HepG2 (cell line): Measurements from ENCODE around the gene CACNG7. TPM values are rescaled to one million over a fixed set of nuclear protein-coding genes. Genes with fewer than 3 reads are reported as not detected.

Source experiments
- ATAC-seq: fragments of 200-7000 bp; cut with Tn5 transposase; 3 replicates; pipeline ENCODE4 v1.9.1; 2020; ENCODE audit warnings: mild to moderate bottlenecking, moderate library complexity
- BruUV-seq: library from RNA; stranded (reverse); fragments of 400-500 nt; replicated peaks from 2 replicates; lab custom pipeline; 2021; lab: Mats Ljungman, UMichigan
- CTCF ChIA-PET: fragments of 300-600 bp; formaldehyde crosslinking; extraction: SDS; loops from one replicate; lab custom pipeline; 2021; ENCODE audit warnings: low total read pairs, inconsistent platforms, low intra/inter-chr PET ratio; lab: Yijun Ruan, JAX
- POLR2A ChIA-PET: fragments of 350-600 bp; sonication (Branson Sonifier 250); formaldehyde crosslinking; loops from one replicate; lab custom pipeline; 2020; ENCODE audit warnings: antibody characterized with exemption, inconsistent platforms; lab: Yijun Ruan, JAX
- DNase-seq: peaks from one replicate; pipeline ENCODE4 v3.0.0-alpha.2; 2015; ENCODE audit warnings: low spot score
- FAIRE-seq: peaks from 3 replicates; lab custom pipeline; 2011; peaks lifted over from hg19 to GRCh38; lab: Jason Lieb, UNC
- H2AFZ ChIP-seq: one replicate; pipeline ENCODE4 v1.6.1; 2011; ENCODE audit warnings: low read length, inconsistent platforms
- H3K27ac ChIP-seq: fragments of 300-600 bp; 3 replicates; pipeline ENCODE4 v1.8.0; 2011; ENCODE audit warnings: mixed run types, mild to moderate bottlenecking, mixed read lengths, low read length, inconsistent platforms; ENCODE audit not compliant: insufficient read depth; ENCODE audit errors: extremely low read length
- H3K27me3 ChIP-seq, 2 experiments: fragments of 200-600 bp in 1 of 2; 2 replicates in 1 of 2; 3 replicates in 1 of 2; pipeline versions ENCODE4 v1.6.0 to v1.8.0; 2011; ENCODE audit warnings: low read length in 2 of 2, mild to moderate bottlenecking in 2 of 2, moderate library complexity in 2 of 2, inconsistent platforms in 1 of 2; ENCODE audit not compliant: insufficient read depth in 2 of 2, control insufficient read depth in 1 of 2
- H3K36me3 ChIP-seq, 2 experiments: fragments of 200-600 bp in 1 of 2; replicated peaks in 1 of 2; 2 replicates in 1 of 2; 3 replicates in 1 of 2; pipeline versions ENCODE4 v1.5.1 to v1.8.0; 2011; ENCODE audit warnings: low read length in 2 of 2, inconsistent platforms in 1 of 2; ENCODE audit not compliant: insufficient read depth in 2 of 2, control insufficient read depth in 1 of 2
- H3K4me1 ChIP-seq: 2 replicates; pipeline ENCODE4 v1.5.1; 2012; ENCODE audit warnings: low read length, inconsistent platforms; ENCODE audit not compliant: insufficient read depth
- H3K4me2 ChIP-seq: 2 replicates; pipeline ENCODE4 v1.6.0; 2011; ENCODE audit warnings: low read depth, low read length, inconsistent platforms
- H3K4me3 ChIP-seq, 3 experiments: fragments of 200-600 bp in 1 of 3; sonication (generic), shearing (Covaris generic) in 1 of 3; replicated peaks in 1 of 3; 2 replicates each; pipeline ENCODE4 v1.5.1; 2011 to 2016; ENCODE audit warnings: low read length in 3 of 3, inconsistent platforms in 2 of 3, low read depth in 2 of 3, mild to moderate bottlenecking in 2 of 3, control low read depth in 1 of 3, mixed read lengths in 1 of 3; ENCODE audit not compliant: insufficient read depth in 1 of 3
- H3K79me2 ChIP-seq: one replicate; pipeline ENCODE4 v1.6.1; 2011; ENCODE audit warnings: low read length, inconsistent platforms; ENCODE audit not compliant: insufficient read depth
- H3K9ac ChIP-seq: 2 replicates; pipeline ENCODE4 v1.6.0; 2011; ENCODE audit warnings: mild to moderate bottlenecking, low read depth, low read length, inconsistent platforms; ENCODE audit not compliant: insufficient read depth
- H3K9me3 ChIP-seq: 2 replicates; pipeline ENCODE4 v1.5.1; 2012; ENCODE audit warnings: mild to moderate bottlenecking, low read length
- H4K20me1 ChIP-seq: 2 replicates; pipeline ENCODE4 v1.6.0; 2011; ENCODE audit warnings: inconsistent platforms, mild to moderate bottlenecking, low read length, moderate library complexity; ENCODE audit not compliant: insufficient read depth
- EZH2 ChIP-seq: conservative IDR thresholded peaks from 2 replicates; pipeline ENCODE4 v1.6.1; 2012; ENCODE audit warnings: mild to moderate bottlenecking, low read depth, low read length, moderate library complexity
- HNRNPK ChIP-seq: fragments of 200-400 bp; formaldehyde crosslinking; IDR thresholded peaks from 2 replicates; pipeline ENCODE4 v1.6.1; 2018; ENCODE audit warnings: low read length, low read depth, moderate library complexity, mild to moderate bottlenecking; ENCODE audit not compliant: poor library complexity, severe bottlenecking
- KDM2A ChIP-seq: sonication (generic); formaldehyde crosslinking; IDR thresholded peaks from 2 replicates; pipeline ENCODE4 v1.4.0; 2020; ENCODE audit warnings: low read depth, missing genetic modification reagents, borderline replicate concordance
- MTF2 ChIP-seq: sonication (generic); formaldehyde crosslinking; IDR thresholded peaks from 2 replicates; pipeline ENCODE4 v1.5.0; 2020; ENCODE audit warnings: missing genetic modification reagents, borderline replicate concordance
- STAG1 ChIP-seq: sonication (generic); formaldehyde crosslinking; IDR thresholded peaks from 2 replicates; pipeline ENCODE4 v1.4.0; 2020; ENCODE audit warnings: missing genetic modification reagents
- ZNF124 ChIP-seq: sonication (generic); formaldehyde crosslinking; IDR thresholded peaks from 2 replicates; pipeline ENCODE4 v1.4.0; 2020; ENCODE audit warnings: missing genetic modification reagents
- ZNF326 ChIP-seq: sonication (generic); formaldehyde crosslinking; IDR thresholded peaks from 2 replicates; pipeline ENCODE4 v1.4.0; 2020; ENCODE audit warnings: missing genetic modification reagents, borderline replicate concordance
- ZNF572 ChIP-seq: sonication (generic); formaldehyde crosslinking; IDR thresholded peaks from 2 replicates; pipeline ENCODE4 v1.5.1; 2020; ENCODE audit warnings: mild to moderate bottlenecking, missing genetic modification reagents
- ZNF816 ChIP-seq: sonication (generic); formaldehyde crosslinking; IDR thresholded peaks from 2 replicates; pipeline ENCODE4 v1.8.0; 2022; ENCODE audit warnings: missing genetic modification reagents, mild to moderate bottlenecking, borderline replicate concordance
- ZNF883 ChIP-seq: sonication (generic); formaldehyde crosslinking; IDR thresholded peaks from 2 replicates; pipeline ENCODE4 v1.5.1; 2020; ENCODE audit warnings: mild to moderate bottlenecking, missing genetic modification reagents; ENCODE audit errors: not compliant biosample characterization
- ZSCAN12 ChIP-seq: sonication (generic); formaldehyde crosslinking; IDR thresholded peaks from 2 replicates; pipeline ENCODE4 v1.9.0; 2021; ENCODE audit warnings: mild to moderate bottlenecking, missing genetic modification reagents
- WGBS: methylation state at CpG from one replicate; pipeline ENCODE4 v1.1.6; 2017; ENCODE audit warnings: low lambda C conversion rate; 5-methylcytosine and 5-hydroxymethylcytosine counted together
- in situ Hi-C: cut with HindIII; loops from 2 replicates; pipeline ENCODE4 v1.10.0; 2017; ENCODE audit warnings: low pct_unique_long_range_greater_than_20kb; ENCODE audit not compliant: extremely low pct_ligation_motif_present
- intact Hi-C: fragments of 100-400 bp; cut with micrococcal nuclease; formaldehyde crosslinking; loops from one replicate; pipeline ENCODE4 v1.10.0; 2022; ENCODE audit not compliant: unreplicated experiment
- polyA plus RNA-seq, 8 experiments: library from polyadenylated mRNA; depleted of rRNA in 3 of 8; stranded (reverse) in 7 of 8; unstranded in 1 of 8; fragments of >200 nt; fragmentation: Illumina TruSeq in 4 of 8; extraction: Trizol in 4 of 8; gene quantifications; 2 replicates each; pipeline versions ENCODE4 v1.2.1 to v1.2.3, GENCODE V29; 2011 to 2016; ENCODE audit warnings: low read depth in 4 of 8, missing spikeins in 1 of 8, mixed read lengths in 1 of 8; ENCODE audit not compliant: insufficient read depth in 1 of 8
- total RNA-seq, 5 experiments: library from RNA; depleted of rRNA; stranded (reverse); fragments of >200 nt; fragmentation: Illumina TruSeq; extraction: Trizol; gene quantifications; 2 replicates each; pipeline ENCODE4 v1.2.3, GENCODE V29; 2016; ENCODE audit warnings: low read depth in 1 of 5
- TF ChIP-seq, protein P1 (sequence below): sonication (generic); formaldehyde crosslinking; IDR thresholded peaks from 2 replicates; pipeline ENCODE4 v1.5.0; 2020; ENCODE audit warnings: mild to moderate bottlenecking, missing genetic modification reagents, moderate library complexity
- TF ChIP-seq, protein P2 (sequence below): sonication (generic); formaldehyde crosslinking; IDR thresholded peaks from 2 replicates; pipeline ENCODE4 v1.4.0; 2020; ENCODE audit warnings: mild to moderate bottlenecking, missing genetic modification reagents, borderline replicate concordance
- TF ChIP-seq, protein P3 (sequence below): sonication (generic); formaldehyde crosslinking; IDR thresholded peaks from 2 replicates; pipeline ENCODE4 v1.4.0; 2020; ENCODE audit warnings: missing genetic modification reagents, borderline replicate concordance

The CACNG7 gene
- total and polyA plus RNA-seq, 2 of the 13 experiments (the other 11 are each of a cell fraction or from before 2014, with no cell fraction given), result not detected

DNA sequence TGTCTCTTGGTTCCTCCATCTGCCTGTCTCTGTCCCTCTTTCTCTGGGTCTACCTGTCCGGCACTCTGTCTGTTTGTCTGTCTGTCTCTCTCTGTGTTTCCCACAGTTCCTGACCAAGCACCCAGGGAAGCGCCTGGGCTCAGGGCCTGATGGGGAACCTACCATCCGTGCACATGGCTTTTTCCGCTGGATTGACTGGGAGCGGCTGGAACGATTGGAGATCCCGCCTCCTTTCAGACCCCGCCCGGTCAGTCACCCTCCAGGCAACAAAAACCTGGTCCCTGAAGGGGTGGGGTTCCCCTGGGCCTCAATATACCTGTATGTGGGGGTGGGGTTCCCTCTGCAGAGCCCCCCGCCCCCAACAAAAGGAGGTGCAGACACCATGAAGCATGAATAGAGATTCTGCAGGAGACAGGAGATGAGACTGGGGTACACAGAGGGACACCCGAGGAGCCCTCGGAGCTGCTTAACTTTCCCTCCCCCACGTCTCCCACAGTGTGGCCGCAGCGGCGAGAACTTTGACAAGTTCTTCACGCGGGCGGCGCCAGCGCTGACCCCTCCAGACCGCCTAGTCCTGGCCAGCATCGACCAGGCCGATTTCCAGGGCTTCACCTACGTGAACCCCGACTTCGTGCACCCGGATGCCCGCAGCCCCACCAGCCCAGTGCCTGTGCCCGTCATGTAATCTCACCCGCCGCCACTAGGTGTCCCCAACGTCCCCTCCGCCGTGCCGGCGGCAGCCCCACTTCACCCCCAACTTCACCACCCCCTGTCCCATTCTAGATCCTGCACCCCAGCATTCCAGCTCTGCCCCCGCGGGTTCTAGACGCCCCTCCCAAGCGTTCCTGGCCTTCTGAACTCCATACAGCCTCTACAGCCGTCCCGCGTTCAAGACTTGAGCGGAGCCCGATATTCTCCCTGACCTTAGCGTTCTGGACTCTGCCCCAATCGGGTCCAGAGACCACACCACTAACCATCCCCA lies 2.6 kb upstream of the CACNG7 start:
- H3K9ac ChIP-seq, result no peak overlapping the region
- TF ChIP-seq KDM2A (0 out of 2 replicates have a peak, but pooled peaks have one; percentile 21), MTF2 (CRISPR knock-in tag) (0 out of 2 replicates have a peak, but pooled peaks have one; percentile 36), ZNF124 (CRISPR knock-in tag) (no peak), HNRNPK (peak; percentile 60), ZNF883 (CRISPR knock-in tag) (peak; percentile 55), ZNF572 (no peak), STAG1 (CRISPR knock-in tag) (peak; percentile 58), ZNF816 (CRISPR knock-in tag) (no peak), ZSCAN12 (CRISPR knock-in tag) (no peak), EZH2 (0 out of 2 replicates have a peak, but pooled peaks have one; percentile 55), ZNF326 (CRISPR knock-in tag) (no peak)
- TF ChIP-seq, protein P1, sequence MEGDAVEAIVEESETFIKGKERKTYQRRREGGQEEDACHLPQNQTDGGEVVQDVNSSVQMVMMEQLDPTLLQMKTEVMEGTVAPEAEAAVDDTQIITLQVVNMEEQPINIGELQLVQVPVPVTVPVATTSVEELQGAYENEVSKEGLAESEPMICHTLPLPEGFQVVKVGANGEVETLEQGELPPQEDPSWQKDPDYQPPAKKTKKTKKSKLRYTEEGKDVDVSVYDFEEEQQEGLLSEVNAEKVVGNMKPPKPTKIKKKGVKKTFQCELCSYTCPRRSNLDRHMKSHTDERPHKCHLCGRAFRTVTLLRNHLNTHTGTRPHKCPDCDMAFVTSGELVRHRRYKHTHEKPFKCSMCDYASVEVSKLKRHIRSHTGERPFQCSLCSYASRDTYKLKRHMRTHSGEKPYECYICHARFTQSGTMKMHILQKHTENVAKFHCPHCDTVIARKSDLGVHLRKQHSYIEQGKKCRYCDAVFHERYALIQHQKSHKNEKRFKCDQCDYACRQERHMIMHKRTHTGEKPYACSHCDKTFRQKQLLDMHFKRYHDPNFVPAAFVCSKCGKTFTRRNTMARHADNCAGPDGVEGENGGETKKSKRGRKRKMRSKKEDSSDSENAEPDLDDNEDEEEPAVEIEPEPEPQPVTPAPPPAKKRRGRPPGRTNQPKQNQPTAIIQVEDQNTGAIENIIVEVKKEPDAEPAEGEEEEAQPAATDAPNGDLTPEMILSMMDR, result peak; percentile 80
- TF ChIP-seq, protein P2, sequence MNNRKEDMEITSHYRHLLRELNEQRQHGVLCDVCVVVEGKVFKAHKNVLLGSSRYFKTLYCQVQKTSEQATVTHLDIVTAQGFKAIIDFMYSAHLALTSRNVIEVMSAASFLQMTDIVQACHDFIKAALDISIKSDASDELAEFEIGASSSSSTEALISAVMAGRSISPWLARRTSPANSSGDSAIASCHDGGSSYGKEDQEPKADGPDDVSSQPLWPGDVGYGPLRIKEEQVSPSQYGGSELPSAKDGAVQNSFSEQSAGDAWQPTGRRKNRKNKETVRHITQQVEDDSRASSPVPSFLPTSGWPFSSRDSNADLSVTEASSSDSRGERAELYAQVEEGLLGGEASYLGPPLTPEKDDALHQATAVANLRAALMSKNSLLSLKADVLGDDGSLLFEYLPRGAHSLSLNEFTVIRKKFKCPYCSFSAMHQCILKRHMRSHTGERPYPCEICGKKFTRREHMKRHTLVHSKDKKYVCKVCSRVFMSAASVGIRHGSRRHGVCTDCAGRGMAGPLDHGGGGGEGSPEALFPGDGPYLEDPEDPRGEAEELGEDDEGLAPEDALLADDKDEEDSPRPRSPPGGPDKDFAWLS (CRISPR knock-in tag), result no peak
- TF ChIP-seq, protein P3, sequence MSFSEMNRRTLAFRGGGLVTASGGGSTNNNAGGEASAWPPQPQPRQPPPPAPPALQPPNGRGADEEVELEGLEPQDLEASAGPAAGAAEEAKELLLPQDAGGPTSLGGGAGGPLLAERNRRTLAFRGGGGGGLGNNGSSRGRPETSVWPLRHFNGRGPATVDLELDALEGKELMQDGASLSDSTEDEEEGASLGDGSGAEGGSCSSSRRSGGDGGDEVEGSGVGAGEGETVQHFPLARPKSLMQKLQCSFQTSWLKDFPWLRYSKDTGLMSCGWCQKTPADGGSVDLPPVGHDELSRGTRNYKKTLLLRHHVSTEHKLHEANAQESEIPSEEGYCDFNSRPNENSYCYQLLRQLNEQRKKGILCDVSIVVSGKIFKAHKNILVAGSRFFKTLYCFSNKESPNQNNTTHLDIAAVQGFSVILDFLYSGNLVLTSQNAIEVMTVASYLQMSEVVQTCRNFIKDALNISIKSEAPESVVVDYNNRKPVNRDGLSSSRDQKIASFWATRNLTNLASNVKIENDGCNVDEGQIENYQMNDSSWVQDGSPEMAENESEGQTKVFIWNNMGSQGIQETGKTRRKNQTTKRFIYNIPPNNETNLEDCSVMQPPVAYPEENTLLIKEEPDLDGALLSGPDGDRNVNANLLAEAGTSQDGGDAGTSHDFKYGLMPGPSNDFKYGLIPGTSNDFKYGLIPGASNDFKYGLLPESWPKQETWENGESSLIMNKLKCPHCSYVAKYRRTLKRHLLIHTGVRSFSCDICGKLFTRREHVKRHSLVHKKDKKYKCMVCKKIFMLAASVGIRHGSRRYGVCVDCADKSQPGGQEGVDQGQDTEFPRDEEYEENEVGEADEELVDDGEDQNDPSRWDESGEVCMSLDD (CRISPR knock-in tag), result peak; percentile 26; the same call in 1 of the 2 replicates

More for the DNA sequence above, 2.6 kb upstream of the CACNG7 start:
- intact Hi-C loops (loop anchor here (5.0 kb wide), 1 partner anchor 116 kb away; no protein-coding TSS in a partner anchor), in situ Hi-C loops (loop anchor here (10.0 kb wide), 1 partner anchor 118 kb away; no protein-coding TSS in a partner anchor)
- Histone ChIP-seq H3K79me2 (no peaks in the 10 kb centered on the region), H3K4me1 (no peaks in the 10 kb centered on the region), H4K20me1 (peaks cover 7% of the 10 kb centered on the region; the same call in 1 of the 2 replicates), H3K27me3 (peaks cover 13 to 35% of the 10 kb centered on the region in 2 experiments), H3K9me3 (no peaks in the 10 kb centered on the region), H3K36me3 (no peaks in the 10 kb centered on the region), H2AFZ (no peak overlapping the region), H3K4me2 (no peak overlapping the region), H3K27ac (no peak overlapping the region), H3K4me3 (no peak overlapping the region)
- 17% methylated on average over 22 of the region's 48 CpGs for WGBS
- no peak for DNase-seq
- no peak for FAIRE-seq
- no TSS peak for BruUV-seq
- peak; percentile 69 for ATAC-seq
- POLR2A ChIA-PET, result no interaction called here
- CTCF ChIA-PET, result interaction anchor here (1.9 kb wide), 1 partner anchor 124 kb away, joined by 13 read pairs; no protein-coding TSS in a partner anchor
